GM21723 (cell line): ENCODE data around the gene IRS2.
"Not testable (repeated sequence)": the region's sequence is repeated elsewhere in the genome, so short reads cannot be mapped to it uniquely, and the experiment has no call there.

Source experiments
- ATAC-seq: cut with Tn5 transposase; IDR thresholded peaks from one replicate; pipeline ENCODE4 v1.9.1; 2021; ENCODE audit warnings: mild to moderate bottlenecking, moderate library complexity; ENCODE audit not compliant: unreplicated experiment

Gene IRS2

GRCh38 chr13:109786457-109787134 lies at the start of gene IRS2:
TSS of gene IRS2 (minus strand) at chr13:109786583. CDS start at chr13:109786053, 530 bp downstream.
- ATAC-seq: peak; percentile 96

GRCh38 chr13:109834973-109835720 lies 48.8 kb upstream of the IRS2 start:
- no peak for ATAC-seq

GRCh38 chr13:109833940-109834339 lies 47.6 kb upstream of the IRS2 start:
- ATAC-seq: no peak

- ATAC-seq: no peak
Observed at GRCh38 chr13:109833071-109833470, 46.7 kb upstream of the IRS2 start.

- ATAC-seq: not testable (repeated sequence)
Observed at GRCh38 chr13:109828591-109829316, 42.4 kb upstream of the IRS2 start.

GRCh38 chr13:109823201-109823600 lies 36.8 kb upstream of the IRS2 start:
- not testable (repeated sequence) for ATAC-seq

- no peak for ATAC-seq
Observed at GRCh38 chr13:109821103-109821502, 34.7 kb upstream of the IRS2 start.

GRCh38 chr13:109819874-109820273 lies 33.5 kb upstream of the IRS2 start:
- ATAC-seq: no peak

GRCh38 chr13:109818886-109819285 lies 32.5 kb upstream of the IRS2 start:
- ATAC-seq: no peak

- no peak for ATAC-seq
Observed at GRCh38 chr13:109817591-109818535, 31.5 kb upstream of the IRS2 start.

- ATAC-seq: no peak
Observed at GRCh38 chr13:109816808-109817203, 30.4 kb upstream of the IRS2 start.

- no peak for ATAC-seq
Observed at GRCh38 chr13:109816112-109816807, 29.9 kb upstream of the IRS2 start.

GRCh38 chr13:109815651-109816050 lies 29.3 kb upstream of the IRS2 start:
- no peak for ATAC-seq

GRCh38 chr13:109813663-109814062 lies 27.3 kb upstream of the IRS2 start:
- no peak for ATAC-seq

- ATAC-seq: no peak
Observed at GRCh38 chr13:109812382-109812781, 26.0 kb upstream of the IRS2 start.

GRCh38 chr13:109810761-109811510 lies 24.6 kb upstream of the IRS2 start:
- ATAC-seq: no peak

GRCh38 chr13:109809216-109809932 lies 23.0 kb upstream of the IRS2 start:
- no peak for ATAC-seq

- no peak for ATAC-seq
Observed at GRCh38 chr13:109807345-109807744, 21.0 kb upstream of the IRS2 start.

GRCh38 chr13:109804654-109805053 lies 18.3 kb upstream of the IRS2 start:
- no peak for ATAC-seq
